NCI-H2081 treated with DMSO at 0.1 percent for 48 hours (cell line): ENCODE measurements around the gene ZNF396.

Experiments
- DNase-seq: peaks from one replicate; lab custom pipeline; 2025; lab: John Stamatoyannopoulos, UW

ZNF396 gene

DNA sequence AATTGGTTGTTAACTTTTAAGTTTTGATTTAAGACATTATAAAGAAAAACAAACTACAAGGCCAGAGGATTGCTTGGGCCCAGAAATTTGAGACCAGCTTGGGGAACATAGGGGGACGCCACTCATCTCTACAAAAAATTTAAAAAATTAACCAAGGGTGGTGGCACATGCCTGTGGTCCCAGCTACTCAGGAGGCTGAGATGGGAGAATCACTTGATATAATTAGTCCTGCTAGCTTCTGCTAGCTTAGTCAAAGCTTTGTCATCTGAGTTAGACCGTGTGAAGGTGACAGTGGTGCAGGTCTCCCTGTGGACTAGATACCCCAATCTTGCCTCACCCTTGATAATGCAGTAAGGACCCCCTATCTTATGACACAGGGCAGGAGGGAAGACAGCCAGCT is 6.0 kb upstream of the ZNF396 start:
- DNase-seq: no peak

DNA sequence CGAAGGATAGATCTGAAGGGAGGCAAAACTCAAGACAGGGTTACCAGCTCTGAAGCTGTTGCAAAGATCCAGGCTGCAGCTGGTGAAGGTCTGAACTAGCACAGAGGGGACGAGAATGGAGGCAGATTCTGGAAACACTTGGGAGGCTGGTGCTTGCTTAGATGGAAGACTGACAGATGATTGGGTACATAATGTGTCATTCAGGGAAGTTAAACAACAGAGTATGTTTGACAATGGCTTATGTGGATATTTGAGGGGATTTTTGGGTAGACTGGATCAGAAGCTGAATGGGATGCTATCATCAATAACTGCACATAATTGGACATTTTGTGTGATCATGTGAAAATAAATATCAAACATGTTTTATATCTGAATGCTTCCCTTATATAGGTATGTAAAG is 2.3 kb upstream of the ZNF396 start:
- no peak for DNase-seq

DNA sequence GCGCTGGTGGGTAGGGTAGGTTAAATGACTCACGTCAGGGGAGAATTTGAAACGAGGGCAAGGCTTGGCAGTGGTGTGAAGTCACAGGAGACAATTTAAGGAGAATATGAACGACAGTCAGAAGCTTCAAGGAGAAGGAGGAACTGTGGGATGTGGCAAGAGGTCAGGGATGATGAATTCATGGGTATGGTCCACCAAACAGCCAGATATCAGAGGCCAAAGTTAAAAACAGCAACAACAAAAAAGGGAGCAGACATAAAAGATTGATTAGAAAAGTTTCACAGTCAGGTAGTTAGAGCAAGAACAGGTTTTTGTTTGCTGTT is 1.4 kb upstream of the ZNF396 start:
- DNase-seq: no peak

DNA sequence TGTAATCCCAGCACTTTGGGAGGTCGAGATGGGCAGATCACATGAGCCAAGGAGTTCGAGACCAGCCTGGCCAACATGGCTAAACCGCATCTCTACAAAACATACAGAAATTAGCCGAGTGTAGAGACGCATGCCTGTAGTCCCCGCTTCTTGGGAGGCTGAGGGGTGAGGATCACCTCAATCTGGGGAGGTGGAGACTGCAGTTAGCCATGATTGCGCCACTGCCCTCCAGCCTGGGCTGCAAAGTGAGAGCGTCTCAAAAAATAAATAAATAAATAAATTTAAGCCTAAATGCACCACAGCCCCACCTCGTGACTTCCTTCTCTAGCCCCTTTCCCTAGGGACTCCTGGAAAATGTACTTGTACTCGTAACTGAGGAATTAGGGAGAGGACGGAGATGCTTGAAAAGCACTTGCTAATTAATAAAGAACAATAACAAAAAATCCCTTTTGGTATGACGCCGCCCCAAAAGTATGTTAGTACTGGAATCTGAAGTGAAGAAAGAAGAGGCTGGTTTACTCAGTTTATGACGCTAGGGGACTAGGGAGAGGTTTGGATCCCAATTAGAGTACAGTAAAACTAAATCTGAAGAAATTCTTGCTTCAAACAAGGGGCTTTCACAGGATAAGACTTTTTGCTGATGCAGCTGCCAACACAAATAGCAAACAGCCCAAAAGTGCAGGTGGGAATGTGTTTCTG is 887 bp upstream of the ZNF396 start:
- DNase-seq: no peak

DNA sequence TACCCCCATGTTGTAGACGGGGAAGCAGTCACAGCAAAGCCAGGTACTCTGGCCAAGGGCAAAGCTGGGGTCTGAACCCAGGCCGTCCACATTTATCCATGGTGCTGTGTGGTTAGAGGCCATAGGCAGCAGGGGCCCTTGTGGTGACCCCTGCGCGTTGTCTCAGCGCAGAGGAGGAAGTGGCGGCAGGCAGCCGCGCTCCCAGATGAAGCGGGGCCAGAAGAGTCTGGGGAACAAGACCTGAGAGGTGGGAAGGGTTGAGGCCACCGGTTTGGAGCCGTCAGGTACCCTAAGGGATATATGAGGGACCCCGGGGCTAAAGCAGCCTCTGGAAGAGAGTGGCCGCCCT is 770 bp downstream of the ZNF396 start:
- no peak for DNase-seq

DNA sequence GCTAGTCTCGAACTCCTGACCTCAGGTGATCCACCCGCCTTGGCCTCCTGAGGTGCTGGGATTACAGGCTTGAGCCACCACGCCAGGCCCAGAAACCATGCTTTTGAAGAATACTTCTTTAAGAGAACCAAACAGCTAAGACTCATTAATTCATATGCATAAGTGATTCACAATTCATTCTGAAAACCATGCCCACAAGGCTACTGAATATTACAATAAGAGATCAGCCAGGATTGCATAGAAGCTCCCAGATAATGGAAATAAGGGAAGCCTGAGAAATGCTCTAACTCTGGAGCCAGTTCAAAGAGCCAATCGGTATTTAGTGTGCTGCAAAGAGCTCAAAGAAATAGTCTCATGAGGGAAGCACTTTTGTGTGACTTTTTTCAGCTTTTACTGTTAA is 2.4 kb downstream of the ZNF396 start:
- DNase-seq: no peak

DNA sequence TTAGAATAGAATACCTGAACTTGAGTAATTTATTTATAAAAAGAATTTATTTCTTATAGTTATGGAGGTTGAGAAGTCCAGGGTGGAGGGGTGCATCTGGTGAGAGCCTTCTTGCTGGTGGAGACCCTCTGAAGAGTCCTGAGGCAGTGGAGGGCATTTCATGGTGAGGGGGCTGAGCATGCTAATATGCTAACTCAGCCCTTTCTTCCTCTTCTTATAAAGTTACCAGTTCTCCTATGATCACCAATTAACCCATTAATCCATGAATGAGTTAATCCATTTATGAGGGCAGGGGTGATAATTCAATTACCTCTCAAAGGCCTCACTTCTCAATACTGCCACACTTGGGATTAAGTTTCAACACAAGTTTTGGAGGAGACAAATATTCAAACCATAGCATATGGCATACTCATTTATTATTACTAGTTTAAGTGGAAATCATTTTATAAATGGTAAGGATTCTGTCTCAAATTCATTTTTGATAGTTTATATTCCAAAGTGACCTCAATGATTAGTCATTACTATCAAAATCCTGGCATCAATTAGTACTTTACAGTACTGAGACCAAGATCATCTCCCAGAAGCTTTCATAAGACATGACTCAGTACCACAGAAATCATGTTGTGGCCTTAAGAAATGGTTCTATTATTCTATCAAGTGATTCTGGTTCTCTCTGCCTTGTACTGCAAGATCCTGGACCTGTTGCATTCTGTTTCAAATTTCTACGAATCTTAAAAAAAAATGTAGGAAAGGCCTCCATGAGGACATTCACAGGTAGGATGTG is 5.5 kb downstream of the ZNF396 start:
- DNase-seq: no peak

DNA sequence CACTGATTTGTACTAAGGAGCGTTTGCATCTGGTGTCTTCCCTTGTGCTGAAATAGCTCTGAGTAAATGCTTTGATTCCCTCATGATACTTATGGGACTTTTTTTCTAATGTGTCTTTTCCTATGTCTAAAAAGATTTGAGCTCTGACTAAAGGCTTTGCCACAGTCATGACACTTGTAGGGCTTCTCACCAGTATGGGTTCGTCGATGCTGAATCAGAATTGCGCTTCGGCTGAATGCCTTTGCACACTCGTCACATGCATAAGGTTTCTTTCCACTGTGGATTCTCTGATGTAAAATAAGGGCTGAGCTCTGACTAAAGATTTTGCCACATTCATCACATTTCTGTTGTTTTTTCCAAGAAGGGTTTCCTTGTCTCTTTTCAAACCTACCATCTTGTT is 8.0 kb downstream of the ZNF396 start:
- no peak for DNase-seq

DNA sequence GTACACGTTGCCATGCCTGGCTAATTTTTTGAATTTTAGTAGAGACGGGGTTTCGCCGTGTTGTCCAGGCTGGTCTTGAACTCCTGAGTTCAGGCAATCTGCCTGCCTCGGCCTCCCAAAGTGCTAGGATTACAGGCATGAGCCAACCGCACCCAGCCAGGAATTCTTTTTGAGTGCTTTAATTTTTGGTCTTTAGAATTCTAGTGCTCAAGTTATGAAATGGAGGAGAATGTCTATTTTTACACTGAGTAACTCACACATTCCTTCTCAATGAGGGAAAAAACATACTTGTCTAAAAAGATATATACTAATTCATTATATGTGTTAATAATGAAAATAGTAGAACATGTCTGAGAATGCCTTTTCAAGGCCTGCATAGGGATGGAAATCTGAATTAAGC is 8.5 kb downstream of the ZNF396 start:
- no peak for DNase-seq

DNA sequence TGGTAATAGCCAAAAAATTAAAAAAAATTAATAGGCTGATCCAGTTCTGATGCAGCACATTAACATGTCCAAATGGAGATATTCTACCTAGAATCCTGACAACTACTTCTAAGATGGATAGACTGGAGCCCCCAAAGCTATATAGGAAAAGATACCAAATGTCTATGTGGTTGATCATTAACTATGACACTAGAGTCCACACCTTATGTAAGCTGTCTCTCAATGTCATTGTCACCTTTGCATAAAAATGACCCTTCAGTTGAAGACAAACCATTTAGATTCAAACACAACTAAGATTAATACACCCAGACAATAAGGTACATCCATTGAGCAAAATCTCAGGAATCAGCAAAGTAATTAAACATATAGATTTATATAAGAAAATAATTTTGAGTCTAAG is 14.6 kb downstream of the ZNF396 start:
- no peak for DNase-seq

DNA sequence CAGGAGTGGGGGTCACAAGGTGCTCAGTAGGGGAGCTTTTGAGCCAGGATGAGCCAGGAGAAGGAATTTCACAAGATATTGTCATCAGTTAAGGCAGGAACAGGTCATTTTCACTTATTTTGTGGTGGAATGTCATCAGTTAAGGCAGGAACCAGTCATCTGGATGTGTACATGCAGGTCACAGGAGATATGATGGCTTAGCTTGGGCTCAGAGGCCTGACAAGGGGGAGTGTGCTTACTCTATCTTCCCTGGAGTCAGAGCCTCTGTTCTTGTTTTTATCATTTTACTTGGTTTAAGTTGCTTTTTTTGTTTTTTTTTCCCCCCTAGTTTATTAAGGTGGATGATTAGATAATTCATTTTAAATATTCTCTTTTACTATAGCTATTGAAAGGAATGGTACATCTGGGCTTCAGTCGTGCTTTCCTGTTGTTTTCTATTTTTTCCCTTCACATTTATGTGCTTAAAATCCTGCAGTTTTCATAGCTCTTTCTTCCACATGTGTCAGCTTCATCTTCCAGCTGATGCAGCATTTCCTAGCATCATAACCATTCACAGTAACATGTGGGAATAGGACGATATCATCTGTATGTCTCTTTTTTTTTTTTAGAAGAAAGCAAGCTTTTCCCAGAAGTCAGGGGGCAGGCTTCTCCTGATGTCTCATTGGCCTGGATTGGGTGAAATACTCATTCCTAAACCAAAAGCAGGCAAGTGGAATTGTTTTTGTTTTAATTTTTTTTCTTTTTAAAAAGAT is 15.4 kb downstream of the ZNF396 start:
- DNase-seq: no peak

DNA sequence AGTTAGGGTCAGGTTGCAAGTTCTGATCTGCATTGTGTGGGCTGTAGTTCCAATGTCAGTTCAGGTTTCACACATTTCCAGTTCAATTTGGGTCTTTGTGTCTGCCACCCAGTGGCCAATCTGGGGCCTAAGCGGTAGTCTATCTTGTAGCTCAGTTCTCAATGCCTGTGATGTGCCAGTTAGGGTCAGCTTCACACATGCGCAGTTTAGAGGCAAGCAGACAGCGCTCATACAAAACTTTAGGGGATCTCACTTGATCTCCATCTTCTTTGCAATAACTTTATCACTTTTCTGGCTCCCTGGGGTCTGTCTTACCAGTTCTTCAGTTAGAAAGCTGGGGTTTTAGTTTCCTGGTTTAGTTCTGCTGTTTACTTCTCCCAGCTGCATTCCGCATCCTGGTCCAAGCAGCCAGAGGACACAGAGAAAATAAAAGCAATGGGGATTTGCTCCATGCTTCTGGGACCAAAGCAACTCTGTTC is 22.0 kb downstream of the ZNF396 start:
- no peak for DNase-seq

DNA sequence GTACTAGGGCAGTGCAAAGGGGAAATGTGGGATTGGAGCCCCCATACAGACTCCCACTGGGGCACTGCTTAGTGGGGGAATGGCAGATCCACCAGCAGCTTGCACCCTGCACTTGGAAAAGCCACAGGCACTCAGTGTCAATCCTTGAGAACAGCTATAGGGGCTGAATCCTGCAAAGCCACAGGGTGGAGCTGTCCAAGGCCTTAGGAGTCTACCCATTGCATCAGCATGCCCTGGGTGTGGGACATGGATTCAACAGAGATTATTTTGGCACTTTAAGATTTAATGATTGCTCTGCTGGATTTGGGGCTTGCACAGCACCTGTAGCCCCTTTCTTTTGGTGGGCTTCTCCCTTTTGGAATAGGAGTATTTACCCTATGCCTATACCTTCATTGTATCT is 24.4 kb downstream of the ZNF396 start:
- DNase-seq: no peak

DNA sequence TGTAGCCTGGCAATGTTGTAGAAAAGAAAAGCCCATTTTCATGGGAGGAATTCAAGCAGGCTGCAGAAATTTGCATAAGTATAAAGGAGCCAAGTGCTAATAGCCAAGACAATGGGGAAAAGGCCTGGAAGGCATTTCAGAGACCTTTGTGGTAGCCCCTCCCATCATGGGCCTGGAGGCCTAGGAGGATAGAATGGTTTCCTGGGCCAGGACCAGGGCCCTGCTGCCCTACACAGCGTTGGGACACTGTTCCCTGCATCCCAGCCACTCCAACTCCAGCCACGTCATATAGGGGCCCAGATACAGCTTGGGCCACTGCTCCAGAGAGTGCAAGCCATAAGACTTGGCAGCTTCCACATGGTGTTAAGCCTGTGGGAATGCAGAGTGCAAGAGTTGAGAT is 24.9 kb downstream of the ZNF396 start:
- no peak for DNase-seq

DNA sequence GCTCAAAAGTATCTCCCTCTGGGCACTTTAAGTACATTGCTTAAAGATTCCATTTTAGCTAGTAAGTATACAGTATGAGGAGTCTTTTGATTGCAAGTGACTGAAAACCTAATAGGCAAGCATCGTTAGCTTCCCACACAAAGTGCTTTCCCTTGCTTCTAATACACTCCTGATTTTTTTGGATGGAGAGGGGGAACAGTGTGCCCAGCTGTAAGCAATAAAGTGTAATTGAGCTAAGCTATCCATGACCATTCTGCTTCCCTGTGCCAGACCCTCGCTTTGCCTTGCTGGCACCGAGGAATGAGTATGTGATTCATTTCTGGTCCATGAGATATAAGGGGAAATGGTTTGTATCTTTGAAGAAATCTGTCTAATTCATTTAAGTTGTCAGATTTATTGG is 29.1 kb downstream of the ZNF396 start:
- no peak for DNase-seq

DNA sequence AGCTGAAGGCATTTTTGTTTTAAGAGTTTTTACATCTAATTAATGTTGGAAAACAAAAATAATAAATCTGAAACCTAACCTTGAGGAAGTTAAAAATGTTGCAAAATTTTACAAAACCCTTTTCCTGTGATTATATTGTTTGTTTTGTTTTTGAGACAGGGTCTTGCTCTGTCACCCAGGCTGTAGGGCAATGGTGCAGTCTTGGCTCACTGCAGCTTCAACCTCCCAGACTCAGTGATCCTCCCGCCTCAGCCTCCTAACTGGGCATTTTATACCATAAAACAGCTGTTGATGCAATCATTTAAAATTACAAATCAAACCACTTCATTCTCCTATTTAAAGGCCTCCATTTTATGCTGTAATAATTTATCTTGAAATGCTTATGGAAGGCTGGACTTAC is 31.2 kb downstream of the ZNF396 start:
- no peak for DNase-seq

DNA sequence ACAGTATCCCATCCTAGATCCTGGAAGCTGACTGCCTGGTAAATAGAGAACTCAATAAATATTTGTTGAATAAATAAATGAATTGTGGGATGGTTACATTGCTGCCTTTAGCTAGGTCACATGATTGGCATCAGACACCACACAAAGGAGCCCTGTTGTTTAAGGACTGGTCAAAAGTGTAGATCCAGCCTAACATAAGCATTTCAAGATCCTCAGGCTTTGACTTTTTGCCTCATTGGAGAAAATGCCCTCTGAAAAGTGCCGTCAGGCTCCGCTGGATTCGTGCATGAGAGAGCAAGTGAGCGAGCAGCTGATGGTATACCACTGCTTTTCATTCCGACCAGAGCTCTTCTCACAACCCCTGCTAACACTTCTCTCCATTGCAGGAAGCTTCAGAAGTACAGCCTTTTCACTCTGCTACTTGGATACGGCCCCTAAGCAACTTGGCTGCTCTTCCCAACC is 31.6 kb downstream of the ZNF396 start:
- no peak for DNase-seq

DNA sequence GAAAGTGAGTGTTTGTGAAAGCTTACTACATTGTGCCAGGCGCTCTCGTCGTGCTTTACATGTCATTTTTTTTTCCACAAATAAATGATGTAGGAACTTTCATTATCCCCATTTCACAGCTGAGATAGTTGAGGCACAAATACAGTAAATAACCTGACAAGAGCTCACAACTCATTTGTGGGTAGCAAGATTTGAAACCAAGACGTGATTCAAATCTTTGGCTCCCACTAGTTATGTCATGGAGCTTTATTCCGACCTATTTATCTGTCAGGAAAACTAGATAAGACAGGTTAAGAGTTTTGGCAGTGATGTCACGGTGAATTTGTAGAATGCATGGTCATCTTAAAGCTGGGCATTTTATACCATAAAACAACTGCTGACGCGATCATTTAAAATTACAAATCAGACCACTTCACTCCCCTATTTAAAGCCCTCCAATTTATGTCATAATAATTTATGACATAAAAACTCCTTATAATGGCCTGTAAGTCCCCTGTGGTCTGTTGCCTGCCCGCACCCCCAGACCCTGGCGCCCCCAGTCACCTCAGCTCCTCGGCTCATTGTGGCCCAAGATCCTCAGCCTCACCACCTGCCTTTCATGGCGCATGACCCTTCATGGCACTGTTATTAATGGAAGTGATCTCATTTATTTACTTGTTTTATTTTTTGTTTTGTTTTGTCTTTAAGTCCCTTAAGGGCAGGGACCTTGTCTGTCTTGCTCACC is 32.2 kb downstream of the ZNF396 start:
- no peak for DNase-seq

DNA sequence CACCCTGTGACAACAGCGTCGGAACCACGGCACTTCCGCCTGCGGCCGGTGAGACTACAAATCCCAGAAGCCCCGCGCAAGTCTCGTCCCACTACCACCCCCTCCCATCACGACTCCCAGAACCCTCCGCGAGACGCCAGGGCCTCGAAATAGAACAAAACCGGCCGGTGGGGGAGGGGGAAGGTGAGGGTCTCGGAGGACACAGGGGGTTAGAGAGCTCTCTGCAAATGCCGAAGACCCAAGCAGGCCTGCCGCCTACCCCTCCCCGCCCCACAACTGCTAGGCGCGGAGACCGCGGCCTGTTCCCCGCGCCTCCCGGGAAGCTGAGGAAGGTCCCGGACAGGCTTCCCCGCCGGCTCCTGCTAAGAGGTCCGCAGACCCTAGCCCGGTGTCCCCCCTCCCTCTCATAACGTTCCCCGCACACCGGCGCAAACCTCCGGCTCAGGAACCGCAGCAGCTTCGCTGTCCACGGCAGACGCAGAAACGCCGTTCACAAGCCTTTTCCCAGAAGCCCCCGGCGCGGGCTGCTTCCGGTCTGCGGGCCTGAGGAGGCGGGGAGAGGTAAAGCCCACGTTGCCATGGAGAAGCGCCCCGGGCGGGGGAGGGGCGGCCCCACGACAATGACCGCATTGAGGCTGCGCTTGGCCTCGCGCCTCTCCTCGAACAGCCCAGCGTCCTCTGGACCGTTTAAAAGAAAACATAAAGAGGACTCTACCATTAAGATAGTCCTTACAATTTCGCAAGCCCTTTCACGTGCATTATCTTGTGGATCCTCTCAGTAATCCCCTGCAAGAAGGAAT is 33.0 kb downstream of the ZNF396 start, which contains the start of gene ZNF24:
Gene ZNF24, minus strand, starts transcription at position 485 of the 800 bp plus-strand sequence. CDS start 3,770 bp downstream, outside the sequence.
- DNase-seq: peak; percentile 78

DNA sequence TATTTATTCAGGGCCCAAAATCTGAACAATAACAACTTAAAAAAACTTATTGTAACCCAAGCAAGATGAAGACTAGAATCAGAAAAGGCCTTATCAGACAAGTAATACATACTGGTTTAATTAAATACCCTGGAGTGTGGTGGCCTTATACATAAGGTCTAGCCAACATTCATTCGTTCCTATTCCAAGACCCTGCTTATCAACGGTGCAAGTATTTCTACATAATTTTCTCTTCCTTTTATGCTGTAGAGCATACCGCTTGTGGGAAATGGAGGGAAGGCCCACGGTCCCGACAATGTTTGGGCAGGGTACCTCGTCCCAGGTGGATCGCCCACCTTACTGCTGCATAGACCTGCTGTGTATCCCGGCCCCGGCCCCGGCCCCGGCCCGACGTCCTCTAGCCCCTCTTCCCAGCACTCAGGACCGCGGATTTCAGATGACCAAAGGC is 33.6 kb downstream of the ZNF396 start:
- no peak for DNase-seq

DNA sequence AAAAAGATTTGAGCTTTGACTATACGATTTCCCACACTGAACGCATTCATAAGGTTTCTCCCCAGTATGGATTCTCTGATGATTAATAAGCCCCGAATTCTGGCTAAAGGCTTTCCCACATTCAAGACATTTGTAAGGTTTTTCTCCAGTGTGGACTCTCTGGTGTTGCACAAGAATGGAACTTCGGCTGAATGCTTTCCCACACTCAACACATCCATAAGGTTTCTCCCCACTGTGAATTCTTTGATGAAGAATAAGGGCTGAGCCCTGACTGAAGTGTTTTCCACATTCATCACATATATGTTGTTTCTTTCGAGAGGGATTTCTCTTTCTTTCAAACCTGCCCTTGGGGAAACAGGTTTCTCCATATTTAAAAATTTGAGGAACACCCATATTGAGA is 39.9 kb downstream of the ZNF396 start:
- no peak for DNase-seq
